ENCODE data around the gene ARHGEF17. TPM values are rescaled to one million over a fixed set of nuclear protein-coding genes. Genes with fewer than 3 reads are reported as not detected.

ARHGEF17 gene
- total RNA-seq, 1 donor from 2014 or later, result 193 TPM

GRCh38 chr11:73405146-73405510 lies 97.1 kb downstream of the ARHGEF17 start:
- Histone ChIP-seq H3K4me3 (no peak overlapping the region), H3K36me3 (peaks cover 18 to 37% of the 10 kb centered on the region in 2 donors), H3K27me3 (no peaks in the 10 kb centered on the region), H3K27ac (no peak overlapping the region), H3K4me1 (no peaks in the 10 kb centered on the region), H3K9me3 (no peaks in the 10 kb centered on the region)
- intact Hi-C loops (cut with DNase I), result no loop called here
- TF ChIP-seq CTCF (IDR thresholded peaks at IDR 0.05), result no peak
- DNase-seq (ENCODE audit: low spot score in 2 of 2), result no peak

GRCh38 chr11:73406131-73406530 lies 98.1 kb downstream of the ARHGEF17 start:
- H3K9me3 ChIP-seq, result no peaks in the 10 kb centered on the region
- no peak overlapping the region for H3K27ac ChIP-seq
- intact Hi-C loops (cut with DNase I), result no loop called here
- H3K4me3 ChIP-seq, result no peak overlapping the region
- DNase-seq (ENCODE audit: low spot score in 2 of 2), result no peak
- H3K4me1 ChIP-seq, result no peaks in the 10 kb centered on the region
- TF ChIP-seq CTCF (IDR thresholded peaks at IDR 0.05), result no peak
- H3K27me3 ChIP-seq, result no peaks in the 10 kb centered on the region
- peaks cover 18 to 44% of the 10 kb centered on the region in 2 donors for H3K36me3 ChIP-seq

- Histone ChIP-seq H3K4me3 (no peak overlapping the region), H3K9me3 (no peaks in the 10 kb centered on the region), H3K27ac (no peak overlapping the region), H3K36me3 (peaks cover 18 to 47% of the 10 kb centered on the region in 2 donors), H3K27me3 (no peaks in the 10 kb centered on the region), H3K4me1 (no peaks in the 10 kb centered on the region)
- TF ChIP-seq CTCF (IDR thresholded peaks at IDR 0.05), result no peak
- no peak for DNase-seq (ENCODE audit: low spot score in 2 of 2)
- intact Hi-C loops (cut with DNase I), result no loop called here
These were observed 98.5 kb downstream of the ARHGEF17 start for GRCh38 chr11:73406619-73407018.

GRCh38 chr11:73409431-73409830 lies 101.4 kb downstream of the ARHGEF17 start:
- Histone ChIP-seq H3K36me3 (peaks cover 18 to 47% of the 10 kb centered on the region in 2 donors), H3K27me3 (no peaks in the 10 kb centered on the region), H3K27ac (no peak overlapping the region), H3K4me1 (no peaks in the 10 kb centered on the region), H3K4me3 (no peak overlapping the region), H3K9me3 (no peaks in the 10 kb centered on the region)
- DNase-seq (ENCODE audit: low spot score in 2 of 2), result no peak
- intact Hi-C loops (cut with DNase I), result no loop called here
- TF ChIP-seq CTCF (IDR thresholded peaks at IDR 0.05), result no peak

- Histone ChIP-seq H3K4me1 (peaks cover 0 to 7% of the 10 kb centered on the region in 2 donors), H3K27ac (no peak overlapping the region), H3K4me3 (no peak overlapping the region), H3K27me3 (no peaks in the 10 kb centered on the region), H3K9me3 (no peaks in the 10 kb centered on the region), H3K36me3 (peaks cover 17 to 45% of the 10 kb centered on the region in 2 donors)
- no peak for TF ChIP-seq CTCF (IDR thresholded peaks at IDR 0.05)
- intact Hi-C loops (cut with DNase I), result no loop called here
- DNase-seq (ENCODE audit: low spot score in 2 of 2), result no peak
These were observed 102.6 kb downstream of the ARHGEF17 start for GRCh38 chr11:73410627-73411026.

GRCh38 chr11:73411031-73411430 lies 103.0 kb downstream of the ARHGEF17 start:
- H3K4me3 ChIP-seq, result no peak overlapping the region
- H3K27me3 ChIP-seq, result no peaks in the 10 kb centered on the region
- intact Hi-C loops (cut with DNase I), result no loop called here
- H3K27ac ChIP-seq, result no peak overlapping the region
- H3K9me3 ChIP-seq, result no peaks in the 10 kb centered on the region
- DNase-seq (ENCODE audit: low spot score in 2 of 2), result no peak
- TF ChIP-seq CTCF (IDR thresholded peaks at IDR 0.05), result no peak
- H3K4me1 ChIP-seq, result peaks cover 0 to 7% of the 10 kb centered on the region in 2 donors
- peaks cover 16 to 41% of the 10 kb centered on the region in 2 donors for H3K36me3 ChIP-seq

Data from ascending aorta (tissue), 2 donors.